Measurements from ENCODE around the gene LIMK2. TPM values are rescaled to one million over a fixed set of nuclear protein-coding genes. Genes with fewer than 3 reads are reported as not detected.
A peak's percentile ranks its signal among the peaks of the same experiment; 100 is the strongest.

Gene LIMK2
- total RNA-seq, 1 donor, result 25.0 TPM

DNA sequence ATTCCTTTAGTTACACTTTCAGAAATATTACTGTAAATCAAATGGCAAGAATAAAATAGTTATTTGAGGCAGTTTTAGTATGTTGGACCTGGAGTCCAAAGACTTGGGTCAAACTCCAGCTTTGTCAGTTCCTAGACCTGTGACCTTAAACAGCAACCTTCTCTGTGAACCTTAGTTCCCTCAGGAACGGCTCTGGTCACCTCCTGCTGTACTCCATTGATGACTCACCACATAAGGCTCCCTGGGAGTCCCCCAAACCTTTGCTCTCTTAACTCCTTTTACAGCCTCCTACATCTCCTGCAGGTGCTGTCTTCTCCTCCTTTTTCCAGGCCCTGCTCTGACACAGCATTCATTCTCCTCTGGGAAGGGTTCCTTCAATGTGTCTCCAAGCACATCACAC lies 29.1 kb downstream of the LIMK2 start:
- H3K4me1 ChIP-seq (ENCODE audit: insufficient read depth, low read length), result peaks cover 55% of the 10 kb centered on the region
- no peak for TF ChIP-seq CTCF (IDR thresholded peaks at IDR 0.05; ENCODE audit: extremely low read depth, low read depth, low read length)

GRCh38 chr22:31241936-31242335 lies 29.8 kb downstream of the LIMK2 start:
- no peaks in the 10 kb centered on the region for H4K20me1 ChIP-seq (ENCODE audit: insufficient read depth, low read length)
- no peaks in the 10 kb centered on the region for H3K36me3 ChIP-seq (ENCODE audit: insufficient read depth, low read length)
- peak overlapping the region; percentile 54 for H3K27ac ChIP-seq (ENCODE audit: low read depth, low read length)
- H3K4me1 ChIP-seq (ENCODE audit: insufficient read depth, low read length), result peaks cover 55% of the 10 kb centered on the region
- H3K27me3 ChIP-seq (ENCODE audit: insufficient read depth, low read length), result no peaks in the 10 kb centered on the region
- H3K4me3 ChIP-seq (ENCODE audit: insufficient read depth, low read length), result no peak overlapping the region
- H2AFZ ChIP-seq (ENCODE audit: low read length), result no peak overlapping the region
- no peaks in the 10 kb centered on the region for H3K9me3 ChIP-seq (ENCODE audit: low read depth, low read length)
- H3K4me2 ChIP-seq (ENCODE audit: insufficient read depth, low read length), result peak overlapping the region; percentile 28
- peak; percentile 33 for TF ChIP-seq CTCF (IDR thresholded peaks at IDR 0.05; ENCODE audit: extremely low read depth, low read depth, low read length)
- H3K79me2 ChIP-seq (ENCODE audit: insufficient read depth, low read length), result no peaks in the 10 kb centered on the region
- peak; percentile 95 for DNase-seq (ENCODE audit: insufficient read length, low spot score, missing footprints)

More for the DNA sequence above, 29.1 kb downstream of the LIMK2 start:
- Histone ChIP-seq H4K20me1 (ENCODE audit: insufficient read depth, low read length) (no peaks in the 10 kb centered on the region), H3K27ac (ENCODE audit: low read depth, low read length) (peak overlapping the region; percentile 54), H3K36me3 (ENCODE audit: insufficient read depth, low read length) (no peaks in the 10 kb centered on the region), H3K4me3 (ENCODE audit: insufficient read depth, low read length) (no peak overlapping the region), H3K79me2 (ENCODE audit: insufficient read depth, low read length) (no peaks in the 10 kb centered on the region), H3K27me3 (ENCODE audit: insufficient read depth, low read length) (no peaks in the 10 kb centered on the region), H3K4me2 (ENCODE audit: insufficient read depth, low read length) (peak overlapping the region; percentile 28), H2AFZ (ENCODE audit: low read length) (no peak overlapping the region), H3K9me3 (ENCODE audit: low read depth, low read length) (no peaks in the 10 kb centered on the region)
- no peak for DNase-seq (ENCODE audit: insufficient read length, low spot score, missing footprints)

DNA sequence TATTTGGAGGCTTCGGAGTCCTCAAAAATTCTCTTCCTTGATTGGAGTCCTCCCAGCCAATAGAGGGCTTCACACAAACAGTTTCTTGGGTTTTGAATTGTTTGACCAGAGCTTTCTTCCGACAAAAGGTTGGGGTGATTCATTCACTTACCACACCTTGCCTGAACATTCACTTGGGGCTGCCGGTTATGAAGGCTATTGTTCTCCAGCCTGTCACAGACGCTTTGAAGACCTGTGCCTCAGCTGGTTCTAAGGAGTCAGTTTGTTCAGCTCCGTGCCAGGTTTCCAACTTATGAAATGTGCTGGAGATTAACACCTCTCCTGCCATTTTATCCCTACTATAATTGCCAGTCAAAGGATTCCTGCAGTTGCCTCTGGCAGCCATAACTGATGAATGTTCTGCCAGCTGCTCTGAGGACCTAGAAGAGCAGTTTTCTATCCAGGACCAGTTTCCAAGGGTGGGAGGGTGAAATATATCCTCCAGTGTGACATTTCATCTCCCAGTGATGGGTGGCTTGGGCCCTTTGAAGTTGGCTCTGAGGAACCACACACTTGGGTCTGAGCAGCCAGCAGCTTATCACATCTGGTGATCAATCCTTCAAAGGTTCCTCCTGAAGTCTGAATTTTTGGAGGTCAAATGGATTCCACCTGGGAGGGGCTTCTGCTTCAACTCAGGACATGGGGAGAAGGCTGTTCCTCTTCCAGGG lies 31.4 kb downstream of the LIMK2 start:
- Histone ChIP-seq H3K27ac (ENCODE audit: low read depth, low read length) (peak overlapping the region; percentile 83), H3K4me2 (ENCODE audit: insufficient read depth, low read length) (peak overlapping the region; percentile 66), H3K27me3 (ENCODE audit: insufficient read depth, low read length) (no peaks in the 10 kb centered on the region), H3K79me2 (ENCODE audit: insufficient read depth, low read length) (peaks cover 3% of the 10 kb centered on the region), H2AFZ (ENCODE audit: low read length) (no peak overlapping the region), H3K36me3 (ENCODE audit: insufficient read depth, low read length) (no peaks in the 10 kb centered on the region), H3K4me1 (ENCODE audit: insufficient read depth, low read length) (peaks cover 61% of the 10 kb centered on the region), H3K4me3 (ENCODE audit: insufficient read depth, low read length) (no peak overlapping the region), H3K9me3 (ENCODE audit: low read depth, low read length) (no peaks in the 10 kb centered on the region), H4K20me1 (ENCODE audit: insufficient read depth, low read length) (no peaks in the 10 kb centered on the region)
- TF ChIP-seq CTCF (IDR thresholded peaks at IDR 0.05; ENCODE audit: extremely low read depth, low read depth, low read length), result no peak
- peak; percentile 71 for DNase-seq (ENCODE audit: insufficient read length, low spot score, missing footprints)

DNA sequence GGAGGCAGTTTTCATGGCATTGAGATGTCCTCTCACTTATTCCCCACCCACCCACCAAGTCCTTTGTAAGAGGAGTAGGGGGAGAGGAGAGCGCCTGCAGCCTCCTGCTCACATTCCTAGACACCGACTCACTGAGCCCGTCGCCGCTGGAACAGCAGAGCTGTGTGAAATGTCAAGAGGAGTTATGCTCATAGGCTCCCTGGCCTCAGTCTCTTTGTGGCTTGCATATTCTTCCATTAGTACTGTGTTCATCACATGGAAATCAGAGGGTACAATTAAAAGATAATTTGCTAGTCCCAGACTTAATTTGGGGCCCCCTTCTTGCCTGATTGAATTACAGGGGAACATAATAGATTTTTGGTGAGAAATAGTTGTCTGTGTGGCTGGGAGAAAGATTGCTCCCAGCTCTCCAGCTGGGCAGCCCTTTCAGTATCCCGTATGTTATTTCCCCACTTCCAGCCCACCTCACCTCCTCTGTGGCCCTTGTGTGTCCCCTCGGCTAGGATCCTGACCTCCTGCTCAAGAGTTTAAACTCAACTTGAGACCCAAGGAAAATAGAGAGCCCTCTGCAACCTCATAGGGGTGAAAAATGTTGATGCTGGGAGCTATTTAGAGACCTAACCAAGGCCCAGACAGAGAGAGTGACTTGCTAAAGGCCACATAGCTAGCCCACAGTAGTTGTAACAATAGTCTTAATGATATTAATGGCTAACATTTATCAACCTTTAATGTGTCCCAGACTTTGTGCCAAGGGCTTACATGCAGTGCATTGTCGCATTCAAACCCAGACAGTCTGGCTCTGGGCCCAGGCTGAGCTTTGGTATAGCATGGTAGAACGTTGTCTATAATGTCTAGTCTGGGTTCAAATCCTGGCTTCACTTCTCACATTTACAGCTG lies 32.2 kb downstream of the LIMK2 start:
- Histone ChIP-seq H4K20me1 (ENCODE audit: insufficient read depth, low read length) (peaks cover 5% of the 10 kb centered on the region), H3K4me1 (ENCODE audit: insufficient read depth, low read length) (peaks cover 69% of the 10 kb centered on the region), H3K79me2 (ENCODE audit: insufficient read depth, low read length) (peaks cover 11% of the 10 kb centered on the region), H2AFZ (ENCODE audit: low read length) (peak overlapping the region; percentile 49), H3K9me3 (ENCODE audit: low read depth, low read length) (no peaks in the 10 kb centered on the region), H3K4me3 (ENCODE audit: insufficient read depth, low read length) (no peak overlapping the region), H3K27ac (ENCODE audit: low read depth, low read length) (peak overlapping the region; percentile 83), H3K4me2 (ENCODE audit: insufficient read depth, low read length) (peak overlapping the region; percentile 66), H3K27me3 (ENCODE audit: insufficient read depth, low read length) (no peaks in the 10 kb centered on the region), H3K36me3 (ENCODE audit: insufficient read depth, low read length) (no peaks in the 10 kb centered on the region)
- peak; percentile 92 for DNase-seq (ENCODE audit: insufficient read length, low spot score, missing footprints)
- no peak for TF ChIP-seq CTCF (IDR thresholded peaks at IDR 0.05; ENCODE audit: extremely low read depth, low read depth, low read length)
